GM10266 (cell line): ENCODE measurements around the gene S100A1.
A peak's percentile ranks its signal among the peaks of the same experiment; 100 is the strongest.
"Not testable (repeated sequence)": the region's sequence is repeated elsewhere in the genome, so short reads cannot be mapped to it uniquely, and the experiment has no call there.

Experiments
- DNase-seq: peaks from one replicate; pipeline ENCODE4 v3.0.0; 2012; ENCODE audit errors: extremely low spot score
- CTCF ChIP-seq: IDR thresholded peaks from 2 replicates; pipeline ENCODE4 v1.5.1; 2012; ENCODE audit warnings: mild to moderate bottlenecking, low read depth; ENCODE audit not compliant: control insufficient read depth, insufficient read depth; ENCODE audit errors: missing control alignments

Gene S100A1

DNA sequence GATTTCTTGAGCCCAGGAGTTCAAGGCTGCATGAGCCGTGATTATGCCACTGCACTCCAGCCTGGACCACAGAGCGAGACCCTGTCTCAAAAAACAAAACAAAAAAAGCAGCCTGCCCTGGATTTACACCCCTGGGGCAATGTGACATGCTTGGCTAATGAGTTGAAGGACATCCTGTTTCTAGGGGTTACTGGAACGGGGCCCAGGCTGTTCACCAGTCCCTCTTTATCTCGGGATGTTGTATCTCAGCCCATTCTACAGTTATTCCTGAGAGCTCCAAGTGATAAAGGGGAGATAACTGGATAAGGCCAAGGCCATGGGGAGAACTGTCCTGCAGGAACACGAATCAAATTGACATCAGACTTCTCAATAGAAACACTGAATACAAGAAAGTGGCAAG lies 40.9 kb upstream of the S100A1 start:
- no peak for TF ChIP-seq CTCF
- DNase-seq, result no peak

GRCh38 chr1:153588033-153588432 lies 40.2 kb upstream of the S100A1 start:
- DNase-seq, result not testable (repeated sequence)

- no peak for TF ChIP-seq CTCF
- no peak for DNase-seq
These were observed 39.8 kb upstream of the S100A1 start for GRCh38 chr1:153588482-153588881.

GRCh38 chr1:153592748-153593147 lies 35.5 kb upstream of the S100A1 start:
- no peak for DNase-seq
- no peak for TF ChIP-seq CTCF

DNA sequence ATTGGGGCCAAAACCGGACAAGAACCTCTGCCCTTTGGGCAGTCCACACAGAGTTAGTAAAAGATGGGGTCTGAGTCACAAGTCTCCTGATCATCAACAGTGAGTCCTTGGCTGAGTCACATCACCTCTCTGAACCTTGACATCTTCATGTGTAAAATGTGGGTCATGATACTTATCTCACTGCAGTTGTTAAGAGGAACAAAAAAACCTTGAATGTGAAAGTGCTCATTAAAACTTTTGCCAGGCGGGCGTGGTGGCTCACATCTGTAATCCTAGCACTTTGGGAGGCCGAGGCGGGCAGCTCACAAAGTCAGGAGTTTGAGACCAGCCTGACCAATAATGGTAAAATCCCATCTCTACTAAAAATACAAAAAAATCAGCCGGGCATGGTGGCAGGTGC lies 31.0 kb upstream of the S100A1 start:
- TF ChIP-seq CTCF, result no peak
- no peak for DNase-seq

DNA sequence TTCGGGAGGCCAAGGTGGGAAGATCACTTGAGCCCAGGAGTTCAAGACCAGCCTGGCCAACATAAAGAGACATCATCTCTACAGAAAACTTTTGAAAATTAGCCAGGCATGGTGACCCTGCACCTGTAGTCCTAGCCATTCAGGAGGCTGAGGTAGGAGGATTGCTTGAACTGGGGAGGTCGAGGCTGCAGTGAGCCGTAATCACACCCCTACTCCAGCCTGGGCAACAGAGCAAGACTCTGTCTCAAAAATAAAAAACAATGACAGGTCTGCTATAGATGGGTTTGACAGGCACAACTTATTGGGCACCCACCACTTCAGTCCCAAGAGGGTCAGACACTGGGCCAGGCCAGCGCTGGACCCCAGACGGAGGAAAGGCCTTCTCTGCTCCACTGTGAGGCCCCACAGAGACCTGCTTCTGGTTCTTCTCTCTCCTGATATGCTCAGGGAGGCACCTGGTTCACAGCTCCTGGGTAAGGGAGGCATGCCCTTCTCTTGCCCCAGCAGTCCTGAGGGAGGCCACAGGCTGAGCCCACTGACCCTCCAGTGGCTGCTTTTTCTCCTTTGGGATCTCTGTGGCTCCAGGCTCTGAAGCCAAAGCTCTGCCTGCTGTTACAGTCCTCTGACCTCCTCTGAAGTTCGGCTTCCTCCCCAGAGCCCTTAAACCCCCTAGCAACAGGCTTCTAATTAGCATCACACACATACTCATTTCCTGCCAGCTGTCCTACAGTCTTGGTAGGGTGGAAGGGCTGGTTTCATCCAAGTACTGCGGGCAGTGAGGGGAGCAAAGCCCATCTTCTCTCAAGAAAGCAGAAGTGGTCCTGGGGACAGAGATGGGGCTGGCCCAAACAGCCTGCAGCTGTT lies 29.7 kb upstream of the S100A1 start:
- TF ChIP-seq CTCF, result no peak
- DNase-seq, result peak; percentile 85

- DNase-seq, result no peak
- TF ChIP-seq CTCF, result no peak
These were observed 28.4 kb upstream of the S100A1 start for GRCh38 chr1:153599847-153600246.
